NCI-H748 (cell line): ENCODE measurements around the gene FOSB.

Experiments used
- DNase-seq: peaks from one replicate; lab custom pipeline; 2025; ENCODE audit not compliant: unreplicated experiment; lab: John Stamatoyannopoulos, UW

The FOSB gene

GRCh38 chr19:45467115-45467455 is 711 bp upstream of the FOSB start:
- peak; percentile 53 for DNase-seq

GRCh38 chr19:45468159-45468651 is 409 bp downstream of the FOSB start:
- no peak for DNase-seq

- DNase-seq = no peak
Observed at GRCh38 chr19:45468803-45469131, 971 bp downstream of the FOSB start.

- peak; percentile 94 for DNase-seq
Observed at GRCh38 chr19:45469132-45469944, 1.5 kb downstream of the FOSB start.

- DNase-seq = no peak
Observed at GRCh38 chr19:45469945-45470761, 2.4 kb downstream of the FOSB start.

- DNase-seq = no peak
Observed at GRCh38 chr19:45470762-45471081, 2.9 kb downstream of the FOSB start.

- DNase-seq = no peak
Observed at GRCh38 chr19:45471111-45471930, 3.5 kb downstream of the FOSB start.

GRCh38 chr19:45471931-45472562 is 4.3 kb downstream of the FOSB start:
- DNase-seq = no peak

GRCh38 chr19:45472563-45473366 is 5.0 kb downstream of the FOSB start:
- DNase-seq = no peak

GRCh38 chr19:45473367-45473681 is 5.5 kb downstream of the FOSB start:
- DNase-seq = no peak

GRCh38 chr19:45473682-45474605 is 6.1 kb downstream of the FOSB start:
- no peak for DNase-seq

GRCh38 chr19:45474606-45475521 is 7.1 kb downstream of the FOSB start:
- no peak for DNase-seq

- no peak for DNase-seq
Observed at GRCh38 chr19:45475537-45476291, 7.9 kb downstream of the FOSB start.

GRCh38 chr19:45476304-45476703 is 8.5 kb downstream of the FOSB start:
- no peak for DNase-seq

GRCh38 chr19:45477186-45477585 is 9.4 kb downstream of the FOSB start:
- DNase-seq = no peak

- DNase-seq = peak; percentile 88
Observed at GRCh38 chr19:45477713-45478453, 10.1 kb downstream of the FOSB start.
